Measurements from ENCODE around the gene CCDC179. TPM values are rescaled to one million over a fixed set of nuclear protein-coding genes. Genes with fewer than 3 reads are reported as not detected.

CCDC179 gene
- total and polyA plus RNA-seq, 10 of the 15 experiments (the other 5 are each of a cell fraction or from before 2014, with no cell fraction given) = 0.16 TPM; not detected in 9

- BruUV-seq (replicated peaks) = no TSS peak
Observed at GRCh38 chr11:22809893-22810292, 50.4 kb downstream of the CCDC179 start.

More at GRCh38 chr11:22809893-22810292, 50.4 kb downstream of the CCDC179 start:
- ChIA-PET CTCF (interaction anchor here (0.9 to 2.3 kb wide), 4 partner anchors 12 to 61 kb away, joined by 3 to 7 read pairs (median 4); partner anchors contain the start of gene SVIP), SMC1A (ENCODE audit: uncharacterized antibody, unreplicated experiment) (interaction anchor here (0.6 to 1.7 kb wide), 6 partner anchors 9 to 22 kb away, joined by 3 to 6 read pairs (median 3); no protein-coding TSS in a partner anchor), POLR2A (interaction anchor here (0.8 to 1.2 kb wide), 3 partner anchors 9 to 13 kb away, joined by 3 to 5 read pairs (median 3); no protein-coding TSS in a partner anchor), RAD21 (ENCODE audit: unreplicated experiment) (interaction anchor here (1.1 kb wide), 1 partner anchor 32 kb away, joined by 3 read pairs; no protein-coding TSS in a partner anchor)
- 71% methylated on average over 3 of the region's 3 CpGs for WGBS (ENCODE audit: insufficient coverage, insufficient replicate concordance, low lambda C conversion rate, missing lambda C conversion rate)
- Histone ChIP-seq H3K9me3 (replicated peaks; ENCODE audit: control insufficient read depth, insufficient read depth, low read length) (peaks cover 6% of the 10 kb centered on the region), H3K27ac (ENCODE audit: control insufficient read depth, insufficient read depth) (no peak overlapping the region), H3K4me2 (ENCODE audit: control insufficient read depth, insufficient read depth) (no peak overlapping the region), H3K9ac (ENCODE audit: control insufficient read depth, insufficient read depth, low read length) (no peak overlapping the region), H3K36me3 (ENCODE audit: control insufficient read depth in 2 of 2, insufficient read depth in 2 of 2, low read length in 1 of 2) (no peaks in the 10 kb centered on the region; a peak in 1 of 4 replicates), H3K79me2 (ENCODE audit: control insufficient read depth, insufficient read depth, low read length) (no peaks in the 10 kb centered on the region), H3K4me1 (ENCODE audit: control insufficient read depth, insufficient read depth, low read length) (peaks cover 5% of the 10 kb centered on the region; the same call in 1 of the 2 replicates), H3K4me3 (no peak overlapping the region), H2AFZ (ENCODE audit: control insufficient read depth, low read depth, low read length) (no peak overlapping the region), H3K27me3 (replicated peaks in 1 of 2; ENCODE audit: control insufficient read depth in 2 of 2, insufficient read depth in 2 of 2, low read length in 1 of 2) (no peaks in the 10 kb centered on the region), H4K20me1 (ENCODE audit: control insufficient read depth, insufficient read depth) (no peaks in the 10 kb centered on the region)
- intact Hi-C loops (cut with micrococcal nuclease; ENCODE audit: unreplicated experiment) = no loop called here
- ATAC-seq (no peak), FAIRE-seq (no peak), DNase-seq (ENCODE audit: low read depth, low spot score) (no peak)
- TF ChIP-seq JUNB (IDR thresholded peaks at IDR 0.05) (no peak), MAX (IDR thresholded peaks at IDR 0.05; ENCODE audit: low read depth, low read length) (no peak), SIX5 (IDR thresholded peaks at IDR 0.05; ENCODE audit: low read depth, low read length, severe bottlenecking) (no peak), NFYB (IDR thresholded peaks at IDR 0.05; ENCODE audit: insufficient read depth, low read depth, low read length) (no peak), FOS (IDR thresholded peaks at IDR 0.05; ENCODE audit: borderline replicate concordance, extremely low read depth, insufficient read length) (no peak), IRF4 (IDR thresholded peaks at IDR 0.05; ENCODE audit: low read depth, low read length) (no peak), RELB (IDR thresholded peaks at IDR 0.05; ENCODE audit: low read depth) (no peak), PKNOX1 (IDR thresholded peaks at IDR 0.05) (no peak), ZNF622 (IDR thresholded peaks at IDR 0.05) (no peak), ASH2L (IDR thresholded peaks at IDR 0.05; ENCODE audit: borderline replicate concordance, low read depth) (no peak), SREBF2 (IDR thresholded peaks at IDR 0.05; ENCODE audit: low read length) (no peak), JUND (IDR thresholded peaks at IDR 0.05; ENCODE audit: low read depth, low read length) (no peak), CBX3 (IDR thresholded peaks at IDR 0.05; ENCODE audit: borderline replicate concordance, low read depth) (no peak)
- in situ Hi-C loops (cut with MboI) = no loop called here
